OCI-LY3 (cell line): ENCODE data around the gene ACADVL.

Experiments
- CTCF ChIP-seq: fragments of 200-600, 300-600 bp; sonication (generic); IDR thresholded peaks from 2 replicates; pipeline ENCODE4 v1.5.1; 2014; ENCODE audit warnings: antibody characterized with exemption, low read length, low read depth
- EZH2phosphoT487 ChIP-seq: fragments of 200-600 bp; shearing (Covaris generic); IDR thresholded peaks from 2 replicates; pipeline ENCODE4 v1.6.1; 2018; ENCODE audit warnings: antibody characterized with exemption, mixed run types, low read depth

GRCh38 chr17:7238420-7239090 is 18.8 kb downstream of the ACADVL start:
- TF ChIP-seq CTCF (no peak), EZH2phosphoT487 (no peak)
